HG02610 (cell line): ENCODE measurements around the gene CASZ1.

Source experiments
- ATAC-seq: cut with Tn5 transposase; IDR thresholded peaks from one replicate; pipeline ENCODE4 v1.9.1; 2021; ENCODE audit warnings: mild to moderate bottlenecking, moderate library complexity; ENCODE audit not compliant: unreplicated experiment

The CASZ1 gene

DNA sequence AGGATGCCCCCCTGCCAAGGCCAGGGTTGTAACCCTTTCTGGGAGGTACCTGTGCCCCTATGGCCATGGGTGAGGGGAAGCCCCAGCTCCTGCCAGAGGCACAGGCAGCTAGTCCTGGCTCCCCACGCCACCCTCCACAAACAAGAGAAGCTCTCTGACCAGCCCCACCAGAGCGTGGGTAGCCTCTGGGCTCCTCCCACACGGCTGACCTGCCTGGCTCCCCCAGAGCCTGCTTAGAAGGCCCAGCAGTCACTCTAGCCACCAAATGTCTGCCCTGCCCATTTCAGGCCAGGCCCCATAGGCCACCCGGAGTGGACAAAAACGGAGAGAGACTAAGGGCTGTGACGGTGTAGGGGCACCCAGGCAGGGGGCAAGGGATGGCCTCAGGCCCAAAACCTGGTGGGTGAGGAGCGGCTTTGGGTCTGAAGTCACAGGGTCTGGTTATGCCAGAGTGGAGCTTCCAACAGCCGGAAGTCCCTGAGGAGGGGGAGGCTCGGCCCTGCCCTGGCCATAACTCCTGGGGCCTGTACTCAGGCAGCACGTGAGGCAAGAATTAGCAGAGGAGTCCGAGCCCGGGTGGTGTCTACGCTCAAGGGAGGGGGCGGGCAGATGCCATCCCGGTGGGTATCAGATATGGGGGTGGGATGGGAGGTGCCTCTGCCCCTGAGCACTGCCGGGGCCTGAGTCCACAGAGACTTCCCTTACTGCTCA, 155.4 kb downstream of the CASZ1 start:
- no peak for ATAC-seq

GRCh38 chr1:10639775-10640578, 156.5 kb downstream of the CASZ1 start:
- ATAC-seq, result no peak

DNA sequence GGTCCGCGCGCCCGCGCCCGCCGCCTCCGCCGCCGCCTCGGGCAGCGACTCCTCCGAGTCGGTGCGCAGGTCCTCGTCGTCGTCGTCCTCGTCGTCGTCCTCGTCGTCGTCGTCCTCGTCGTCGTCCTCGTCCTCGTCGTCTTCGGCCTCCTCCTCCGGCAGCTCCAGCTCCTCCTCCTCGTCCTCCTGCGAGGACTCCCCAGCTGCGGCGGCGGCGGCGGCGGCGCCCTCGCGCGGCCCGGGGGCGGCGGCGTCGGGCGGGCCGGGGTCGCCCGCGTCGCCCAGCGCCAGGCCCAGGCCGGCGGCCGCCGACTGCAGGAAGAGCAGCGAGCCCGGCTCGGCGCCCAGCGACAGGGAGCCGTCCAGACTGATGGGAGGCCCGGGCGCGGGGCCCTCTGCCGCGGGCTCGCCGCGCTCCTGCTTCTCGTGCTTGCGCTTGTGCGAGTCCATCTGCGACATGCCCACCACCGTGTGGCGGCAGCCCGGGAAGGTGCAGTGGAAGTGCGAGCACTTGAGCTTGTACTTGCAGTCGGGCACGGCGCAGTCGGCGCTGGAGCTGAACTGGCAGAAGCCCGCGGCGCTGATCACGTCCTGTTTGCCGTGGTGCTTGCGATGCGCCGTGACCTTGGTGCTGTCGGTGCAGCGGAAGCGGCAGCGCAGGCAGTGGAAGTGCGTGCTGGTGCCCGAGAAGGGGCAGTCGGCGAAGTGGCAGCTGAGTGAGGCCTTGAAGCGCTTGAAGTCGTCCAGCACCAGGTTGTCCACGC, 157.3 kb downstream of the CASZ1 start:
- ATAC-seq, result no peak

DNA sequence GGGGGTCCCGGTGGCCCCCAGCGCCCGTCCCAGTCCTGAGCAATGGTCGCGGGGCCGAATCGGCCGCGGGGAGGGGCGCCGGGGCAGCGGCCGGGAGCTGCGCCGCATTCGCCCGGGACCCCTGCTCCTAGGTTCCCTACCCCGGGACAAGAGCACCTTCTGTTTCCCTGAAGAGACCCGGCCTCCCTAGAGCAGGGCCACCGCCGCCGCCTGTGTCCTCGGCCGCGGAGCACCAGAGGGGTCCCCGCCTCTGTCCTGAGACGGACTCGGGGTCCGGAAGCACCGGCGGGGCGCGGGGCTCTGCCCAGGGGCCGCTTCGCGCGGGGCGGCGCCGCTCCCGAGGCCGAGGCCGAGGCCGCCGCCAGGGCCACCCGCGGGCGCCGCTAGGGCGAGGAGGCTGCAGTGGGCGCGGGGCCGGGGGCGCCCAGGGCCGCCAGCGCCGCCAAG, 157.9 kb downstream of the CASZ1 start:
- ATAC-seq, result no peak

GRCh38 chr1:10637834-10638558, 158.4 kb downstream of the CASZ1 start:
- ATAC-seq, result no peak

- ATAC-seq, result no peak
Measured at GRCh38 chr1:10637400-10637799, 159.0 kb downstream of the CASZ1 start.

GRCh38 chr1:10635992-10636391, 160.5 kb downstream of the CASZ1 start:
- ATAC-seq, result no peak

GRCh38 chr1:10635085-10635896, 161.2 kb downstream of the CASZ1 start:
- ATAC-seq, result no peak

- ATAC-seq, result no peak
Measured at GRCh38 chr1:10634428-10635084, 161.9 kb downstream of the CASZ1 start.

- no peak for ATAC-seq
Measured at GRCh38 chr1:10634075-10634427, 162.4 kb downstream of the CASZ1 start.

GRCh38 chr1:10633416-10633815, 163.0 kb downstream of the CASZ1 start:
- no peak for ATAC-seq

GRCh38 chr1:10632691-10633090, 163.8 kb downstream of the CASZ1 start:
- no peak for ATAC-seq

DNA sequence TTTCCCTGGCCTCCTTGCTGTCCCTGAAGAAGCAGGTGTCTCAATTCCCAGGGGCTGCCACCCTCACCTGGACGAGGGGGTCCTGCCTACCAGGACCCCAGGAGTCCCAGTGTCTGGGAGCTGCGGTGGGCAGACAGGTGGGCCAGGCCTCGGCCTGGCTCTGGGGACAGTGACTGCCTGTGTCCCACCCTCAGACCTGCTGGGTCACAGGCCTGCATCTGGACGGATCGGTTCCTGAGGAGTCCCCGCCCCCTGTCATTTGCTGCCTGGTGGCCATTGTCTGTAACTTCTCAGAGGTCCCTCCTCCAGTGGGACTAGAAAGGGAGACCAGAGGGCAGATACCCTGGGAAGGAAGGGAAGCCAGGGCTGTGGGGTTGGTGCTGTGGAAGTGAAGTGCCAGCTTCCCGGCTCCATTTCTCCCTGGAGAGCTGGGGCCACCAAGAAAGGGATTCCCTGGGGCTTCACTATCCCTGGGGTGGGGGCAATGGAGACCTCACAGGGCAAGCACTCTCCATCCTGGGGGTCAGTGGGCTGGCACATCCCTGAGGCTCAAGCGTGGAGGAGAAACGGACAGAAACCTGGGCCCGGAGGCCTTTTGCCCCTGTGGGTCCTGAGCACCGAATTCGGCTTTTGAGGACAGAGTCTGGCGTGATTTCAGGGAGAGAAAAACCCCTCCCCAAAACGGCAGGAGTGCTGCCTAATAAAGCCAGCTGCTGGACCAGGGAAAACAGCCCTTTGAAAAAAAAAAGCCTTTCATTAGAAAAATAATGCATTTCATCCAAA, 164.4 kb downstream of the CASZ1 start:
- ATAC-seq, result no peak

DNA sequence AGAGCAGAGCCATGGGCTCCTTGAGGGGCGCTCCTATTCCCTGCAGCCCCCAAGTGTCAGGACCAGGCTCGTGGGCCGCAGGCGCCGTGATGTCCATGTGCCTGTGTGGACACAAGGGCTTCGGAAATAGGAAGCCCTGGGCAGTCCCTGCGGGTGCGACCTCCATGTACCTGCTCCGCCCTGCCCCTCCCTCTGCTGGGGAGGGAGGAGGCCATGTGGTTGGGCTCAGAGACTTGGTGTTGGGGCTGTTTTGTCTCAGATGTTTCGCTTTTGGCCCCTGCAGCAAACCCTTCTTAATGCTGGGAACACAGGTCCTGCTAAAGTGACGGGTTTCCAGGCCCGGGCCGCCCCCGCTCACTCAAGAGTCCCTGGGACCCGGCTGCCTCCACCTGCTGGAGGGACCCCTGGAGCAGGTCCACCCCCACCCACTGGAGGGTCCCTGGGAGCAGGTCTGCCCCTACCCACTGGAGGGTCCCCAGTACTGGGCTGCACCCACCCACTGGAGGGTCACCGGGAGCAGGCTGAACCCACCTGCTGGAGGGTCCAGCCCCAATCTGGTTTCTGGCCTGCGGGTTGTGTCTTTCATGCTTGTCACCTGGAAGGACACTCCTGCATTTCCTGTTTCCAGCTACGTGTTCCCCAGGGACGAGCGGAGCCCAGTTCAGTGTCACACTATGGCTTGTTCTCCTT, 165.2 kb downstream of the CASZ1 start:
- ATAC-seq, result no peak

- no peak for ATAC-seq
Measured at GRCh38 chr1:10630661-10631120, 165.8 kb downstream of the CASZ1 start.

- ATAC-seq, result no peak
Measured at GRCh38 chr1:10629816-10630571, 166.5 kb downstream of the CASZ1 start.

DNA sequence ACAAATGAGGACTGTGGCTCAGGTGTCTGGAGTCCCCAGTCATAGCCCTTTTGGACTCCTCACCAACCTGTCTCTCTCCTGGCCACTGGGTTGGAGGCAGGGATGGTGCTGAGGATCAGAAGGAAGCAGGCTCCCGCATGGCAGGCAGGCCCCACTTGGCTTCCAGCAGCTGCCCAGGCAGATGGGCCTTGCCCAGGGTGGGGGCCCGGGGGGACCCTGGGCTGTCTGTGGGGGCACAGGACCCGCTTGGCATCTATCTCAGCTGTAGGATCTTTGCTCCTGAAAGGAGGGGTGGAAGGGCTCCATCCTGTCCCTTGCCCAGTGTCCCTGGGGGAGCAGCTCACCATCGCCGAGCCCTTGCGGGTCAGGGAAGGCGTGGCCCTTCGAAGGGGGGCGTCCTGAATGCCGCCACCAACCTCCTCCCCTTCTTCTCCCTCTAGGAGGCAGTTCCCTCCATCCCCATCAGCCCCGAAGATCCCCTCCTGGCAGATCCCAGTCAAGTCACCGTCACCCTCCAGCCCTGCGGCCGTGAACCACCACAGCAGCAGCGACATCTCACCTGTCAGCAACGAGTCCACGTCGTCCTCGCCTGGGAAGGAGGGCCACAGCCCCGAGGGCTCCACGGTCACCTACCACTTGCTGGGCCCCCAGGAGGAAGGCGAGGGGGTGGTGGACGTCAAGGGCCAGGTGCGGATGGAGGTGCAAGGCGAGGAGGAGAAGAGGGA, 167.2 kb downstream of the CASZ1 start:
- no peak for ATAC-seq
